GM23338 (cell line): ENCODE measurements around the gene TP73.

Experiments
- CREB1 ChIP-seq: fragments of 250-450 bp; sonication (Bioruptor Pico); IDR thresholded peaks from 2 replicates; pipeline ENCODE4 v1.5.0; 2020; ENCODE audit warnings: low read depth, mild to moderate bottlenecking, moderate library complexity
- EZH2 ChIP-seq: fragments of 200-600 bp; sonication (generic); IDR thresholded peaks from one replicate; pipeline ENCODE4 v1.8.0; 2017; ENCODE audit warnings: antibody characterized with exemption, mild to moderate bottlenecking, low read depth; ENCODE audit not compliant: unreplicated experiment
- EZH2phosphoT487 ChIP-seq: fragments of 200-600 bp; sonication (generic); IDR thresholded peaks from one replicate; pipeline ENCODE4 v1.8.1; 2018; ENCODE audit warnings: antibody characterized with exemption; ENCODE audit not compliant: unreplicated experiment
- POLR2AphosphoS5 ChIP-seq: IDR thresholded peaks from 2 replicates; pipeline ENCODE4 v1.6.1; 2016; ENCODE audit warnings: antibody characterized with exemption, low read depth
- TF ChIP-seq, protein P1 (sequence below), 2 experiments: fragments of 200-600 bp in 1 of 2; sonication (generic) in 1 of 2; conservative IDR thresholded peaks; 2 replicates each; pipeline versions ENCODE4 v1.5.1 to v1.6.1; 2016 to 2017; ENCODE audit warnings: antibody characterized with exemption in 2 of 2, low read depth in 2 of 2, mild to moderate bottlenecking in 2 of 2, moderate library complexity in 1 of 2
- TF ChIP-seq, protein P2 (sequence below): fragments of 250-450 bp; sonication (Bioruptor Pico); IDR thresholded peaks from 2 replicates; pipeline ENCODE4 v1.5.0; 2020; ENCODE audit warnings: mild to moderate bottlenecking, moderate library complexity

DNA sequence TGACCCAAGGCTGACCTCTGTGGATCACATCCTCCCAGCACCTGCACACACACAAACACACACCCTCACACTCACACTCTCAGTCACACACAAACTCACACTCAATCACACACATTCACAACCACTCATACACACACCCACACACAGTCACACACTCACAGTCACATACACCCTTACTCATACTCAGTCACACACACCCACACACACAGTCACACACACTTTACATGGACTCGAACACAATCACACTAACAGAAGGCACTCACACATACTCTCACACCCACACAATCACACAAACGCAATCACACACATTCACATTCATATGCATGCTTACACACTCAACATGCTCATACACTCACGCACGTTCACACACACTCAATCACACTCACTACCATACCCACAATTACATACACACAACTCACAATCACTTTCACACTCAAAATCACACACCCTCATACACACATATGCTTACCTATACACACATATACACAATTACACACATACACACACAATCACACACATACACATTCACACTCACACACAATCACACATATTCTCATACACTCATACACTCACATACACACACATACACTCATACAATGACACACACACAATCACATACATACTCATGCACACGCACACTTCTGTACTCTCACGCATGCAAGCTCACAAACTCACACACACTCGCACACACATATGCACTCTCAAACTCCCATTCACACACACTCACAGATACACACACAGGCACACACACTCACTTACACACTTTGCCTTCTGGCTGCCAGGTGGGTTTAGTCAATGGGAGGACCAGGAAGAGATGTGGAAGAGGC is 47.1 kb upstream of the TP73 start:
- TF ChIP-seq, protein P1, sequence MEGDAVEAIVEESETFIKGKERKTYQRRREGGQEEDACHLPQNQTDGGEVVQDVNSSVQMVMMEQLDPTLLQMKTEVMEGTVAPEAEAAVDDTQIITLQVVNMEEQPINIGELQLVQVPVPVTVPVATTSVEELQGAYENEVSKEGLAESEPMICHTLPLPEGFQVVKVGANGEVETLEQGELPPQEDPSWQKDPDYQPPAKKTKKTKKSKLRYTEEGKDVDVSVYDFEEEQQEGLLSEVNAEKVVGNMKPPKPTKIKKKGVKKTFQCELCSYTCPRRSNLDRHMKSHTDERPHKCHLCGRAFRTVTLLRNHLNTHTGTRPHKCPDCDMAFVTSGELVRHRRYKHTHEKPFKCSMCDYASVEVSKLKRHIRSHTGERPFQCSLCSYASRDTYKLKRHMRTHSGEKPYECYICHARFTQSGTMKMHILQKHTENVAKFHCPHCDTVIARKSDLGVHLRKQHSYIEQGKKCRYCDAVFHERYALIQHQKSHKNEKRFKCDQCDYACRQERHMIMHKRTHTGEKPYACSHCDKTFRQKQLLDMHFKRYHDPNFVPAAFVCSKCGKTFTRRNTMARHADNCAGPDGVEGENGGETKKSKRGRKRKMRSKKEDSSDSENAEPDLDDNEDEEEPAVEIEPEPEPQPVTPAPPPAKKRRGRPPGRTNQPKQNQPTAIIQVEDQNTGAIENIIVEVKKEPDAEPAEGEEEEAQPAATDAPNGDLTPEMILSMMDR (conservative IDR thresholded peaks at IDR 0.05; ENCODE audit: low read depth in 2 of 2): no peak
- TF ChIP-seq POLR2AphosphoS5 (no peak), CREB1 (CRISPR knock-in tag) (no peak), EZH2 (no peak), EZH2phosphoT487 (no peak)
- TF ChIP-seq, protein P2, sequence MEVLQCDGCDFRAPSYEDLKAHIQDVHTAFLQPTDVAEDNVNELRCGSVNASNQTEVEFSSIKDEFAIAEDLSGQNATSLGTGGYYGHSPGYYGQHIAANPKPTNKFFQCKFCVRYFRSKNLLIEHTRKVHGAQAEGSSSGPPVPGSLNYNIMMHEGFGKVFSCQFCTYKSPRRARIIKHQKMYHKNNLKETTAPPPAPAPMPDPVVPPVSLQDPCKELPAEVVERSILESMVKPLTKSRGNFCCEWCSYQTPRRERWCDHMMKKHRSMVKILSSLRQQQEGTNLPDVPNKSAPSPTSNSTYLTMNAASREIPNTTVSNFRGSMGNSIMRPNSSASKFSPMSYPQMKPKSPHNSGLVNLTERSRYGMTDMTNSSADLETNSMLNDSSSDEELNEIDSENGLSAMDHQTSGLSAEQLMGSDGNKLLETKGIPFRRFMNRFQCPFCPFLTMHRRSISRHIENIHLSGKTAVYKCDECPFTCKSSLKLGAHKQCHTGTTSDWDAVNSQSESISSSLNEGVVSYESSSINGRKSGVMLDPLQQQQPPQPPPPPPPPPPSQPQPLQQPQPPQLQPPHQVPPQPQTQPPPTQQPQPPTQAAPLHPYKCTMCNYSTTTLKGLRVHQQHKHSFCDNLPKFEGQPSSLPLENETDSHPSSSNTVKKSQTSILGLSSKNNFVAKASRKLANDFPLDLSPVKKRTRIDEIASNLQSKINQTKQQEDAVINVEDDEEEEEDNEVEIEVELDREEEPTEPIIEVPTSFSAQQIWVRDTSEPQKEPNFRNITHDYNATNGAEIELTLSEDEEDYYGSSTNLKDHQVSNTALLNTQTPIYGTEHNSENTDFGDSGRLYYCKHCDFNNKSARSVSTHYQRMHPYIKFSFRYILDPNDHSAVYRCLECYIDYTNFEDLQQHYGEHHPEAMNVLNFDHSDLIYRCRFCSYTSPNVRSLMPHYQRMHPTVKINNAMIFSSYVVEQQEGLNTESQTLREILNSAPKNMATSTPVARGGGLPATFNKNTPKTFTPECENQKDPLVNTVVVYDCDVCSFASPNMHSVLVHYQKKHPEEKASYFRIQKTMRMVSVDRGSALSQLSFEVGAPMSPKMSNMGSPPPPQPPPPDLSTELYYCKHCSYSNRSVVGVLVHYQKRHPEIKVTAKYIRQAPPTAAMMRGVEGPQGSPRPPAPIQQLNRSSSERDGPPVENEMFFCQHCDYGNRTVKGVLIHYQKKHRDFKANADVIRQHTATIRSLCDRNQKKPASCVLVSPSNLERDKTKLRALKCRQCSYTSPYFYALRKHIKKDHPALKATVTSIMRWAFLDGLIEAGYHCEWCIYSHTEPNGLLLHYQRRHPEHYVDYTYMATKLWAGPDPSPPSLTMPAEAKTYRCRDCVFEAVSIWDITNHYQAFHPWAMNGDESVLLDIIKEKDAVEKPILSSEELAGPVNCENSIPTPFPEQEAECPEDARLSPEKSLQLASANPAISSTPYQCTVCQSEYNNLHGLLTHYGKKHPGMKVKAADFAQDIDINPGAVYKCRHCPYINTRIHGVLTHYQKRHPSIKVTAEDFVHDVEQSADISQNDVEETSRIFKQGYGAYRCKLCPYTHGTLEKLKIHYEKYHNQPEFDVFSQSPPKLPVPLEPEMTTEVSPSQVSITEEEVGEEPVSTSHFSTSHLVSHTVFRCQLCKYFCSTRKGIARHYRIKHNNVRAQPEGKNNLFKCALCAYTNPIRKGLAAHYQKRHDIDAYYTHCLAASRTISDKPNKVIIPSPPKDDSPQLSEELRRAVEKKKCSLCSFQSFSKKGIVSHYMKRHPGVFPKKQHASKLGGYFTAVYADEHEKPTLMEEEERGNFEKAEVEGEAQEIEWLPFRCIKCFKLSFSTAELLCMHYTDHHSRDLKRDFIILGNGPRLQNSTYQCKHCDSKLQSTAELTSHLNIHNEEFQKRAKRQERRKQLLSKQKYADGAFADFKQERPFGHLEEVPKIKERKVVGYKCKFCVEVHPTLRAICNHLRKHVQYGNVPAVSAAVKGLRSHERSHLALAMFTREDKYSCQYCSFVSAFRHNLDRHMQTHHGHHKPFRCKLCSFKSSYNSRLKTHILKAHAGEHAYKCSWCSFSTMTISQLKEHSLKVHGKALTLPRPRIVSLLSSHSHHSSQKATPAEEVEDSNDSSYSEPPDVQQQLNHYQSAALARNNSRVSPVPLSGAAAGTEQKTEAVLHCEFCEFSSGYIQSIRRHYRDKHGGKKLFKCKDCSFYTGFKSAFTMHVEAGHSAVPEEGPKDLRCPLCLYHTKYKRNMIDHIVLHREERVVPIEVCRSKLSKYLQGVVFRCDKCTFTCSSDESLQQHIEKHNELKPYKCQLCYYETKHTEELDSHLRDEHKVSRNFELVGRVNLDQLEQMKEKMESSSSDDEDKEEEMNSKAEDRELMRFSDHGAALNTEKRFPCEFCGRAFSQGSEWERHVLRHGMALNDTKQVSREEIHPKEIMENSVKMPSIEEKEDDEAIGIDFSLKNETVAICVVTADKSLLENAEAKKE: no peak
